Endothelial cell of umbilical vein (primary cell): ENCODE data around the gene RCOR1.

Experiments
- CTCF ChIP-seq, 2 donors: IDR thresholded peaks; 1 replicate in 1 of 2; 2 replicates in 1 of 2; pipeline ENCODE4 v1.5.1; 2011; ENCODE audit warnings: low read length in 2 of 2, mild to moderate bottlenecking in 2 of 2, moderate library complexity in 2 of 2, control low read depth in 1 of 2, inconsistent platforms in 1 of 2, low read depth in 1 of 2; ENCODE audit not compliant: insufficient read depth in 1 of 2; ENCODE audit errors: extremely low read depth in 1 of 2
- EZH2 ChIP-seq: IDR thresholded peaks from 2 replicates; pipeline ENCODE4 v1.6.1; 2012; ENCODE audit warnings: borderline replicate concordance, low read depth, mild to moderate bottlenecking, moderate library complexity, low read length, inconsistent platforms; ENCODE audit not compliant: severe bottlenecking
- FOS ChIP-seq: IDR thresholded peaks from 2 replicates; pipeline ENCODE4 v1.6.1; 2011; ENCODE audit warnings: mild to moderate bottlenecking, low read length, moderate library complexity, borderline replicate concordance; ENCODE audit not compliant: insufficient read depth
- GATA2 ChIP-seq: IDR thresholded peaks from 2 replicates; pipeline ENCODE4 v1.7.0; 2011; ENCODE audit warnings: low read depth, mild to moderate bottlenecking, moderate library complexity, mixed read lengths, low read length; ENCODE audit not compliant: insufficient read length, insufficient read depth
- MAX ChIP-seq: IDR thresholded peaks from 2 replicates; pipeline ENCODE4 v1.6.1; 2011; ENCODE audit not compliant: insufficient read depth, insufficient read length
- POLR2A ChIP-seq: IDR thresholded peaks from 2 replicates; pipeline ENCODE4 v1.6.1; 2012; ENCODE audit warnings: low read depth, mild to moderate bottlenecking, control low read depth, low read length
- POLR2AphosphoS5 ChIP-seq: IDR thresholded peaks from 2 replicates; pipeline ENCODE4 v1.6.1; 2012; ENCODE audit warnings: low read depth, mild to moderate bottlenecking, control low read depth, low read length, moderate library complexity; ENCODE audit not compliant: insufficient read depth

GRCh38 chr14:102578821-102579220 lies 13.6 kb upstream of the RCOR1 start:
- TF ChIP-seq CTCF (IDR thresholded peaks at IDR 0.05; ENCODE audit: extremely low read depth in 1 of 2, insufficient read depth in 1 of 2, low read depth in 1 of 2, low read length in 2 of 2) (no peak), EZH2 (no peak), FOS (no peak), MAX (no peak), POLR2A (no peak), POLR2AphosphoS5 (no peak), GATA2 (no peak)
